ENCODE data around the gene COL19A1.
"Not testable (repeated sequence)": the region's sequence is repeated elsewhere in the genome, so short reads cannot be mapped to it uniquely, and the experiment has no call there.

COL19A1 gene

DNA sequence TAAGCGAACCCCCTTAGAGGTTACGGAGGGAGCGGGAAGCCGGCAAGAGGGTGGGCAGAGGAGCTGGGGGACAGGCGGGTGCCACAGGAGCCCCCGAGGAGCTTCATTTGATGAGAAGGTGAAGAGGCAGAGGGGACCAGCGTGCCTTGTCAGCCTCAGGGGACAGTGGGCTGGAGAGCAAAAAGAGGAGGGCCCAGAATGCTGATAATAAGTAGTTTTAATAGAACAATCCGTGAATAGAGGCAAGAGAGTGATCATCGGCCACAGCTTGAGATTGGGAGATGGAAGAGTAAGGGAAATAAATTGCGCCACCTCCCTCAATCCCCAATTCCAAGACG lies 1.3 kb downstream of the COL19A1 start:
- DNase-seq = no peak

DNA sequence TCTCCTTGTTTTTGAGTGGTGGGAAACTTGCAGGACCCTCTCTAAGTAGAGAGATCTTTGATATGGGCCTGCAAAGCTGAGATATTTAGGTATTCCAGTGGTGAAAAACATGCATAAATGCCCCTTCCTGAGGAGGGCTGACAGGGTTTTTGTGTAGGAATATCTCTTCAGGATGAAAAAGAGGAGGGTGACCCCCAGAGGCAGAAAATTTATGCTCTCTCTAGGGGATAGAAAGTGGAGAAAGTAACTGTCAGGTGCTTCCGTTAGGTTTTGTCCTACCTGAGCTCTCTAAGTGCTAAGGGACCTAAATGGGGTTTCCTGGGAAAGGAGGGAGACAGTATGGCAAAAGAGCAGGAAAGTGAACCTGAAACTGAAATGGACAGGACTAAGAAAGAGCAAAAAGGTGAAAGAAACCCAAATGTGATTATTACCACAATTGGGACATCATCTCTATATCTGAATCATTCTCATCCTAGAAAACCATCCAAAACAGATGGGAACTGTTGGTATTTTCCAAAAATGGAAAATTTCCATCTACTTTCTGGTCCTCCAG lies 2.0 kb downstream of the COL19A1 start:
- no peak for DNase-seq

DNA sequence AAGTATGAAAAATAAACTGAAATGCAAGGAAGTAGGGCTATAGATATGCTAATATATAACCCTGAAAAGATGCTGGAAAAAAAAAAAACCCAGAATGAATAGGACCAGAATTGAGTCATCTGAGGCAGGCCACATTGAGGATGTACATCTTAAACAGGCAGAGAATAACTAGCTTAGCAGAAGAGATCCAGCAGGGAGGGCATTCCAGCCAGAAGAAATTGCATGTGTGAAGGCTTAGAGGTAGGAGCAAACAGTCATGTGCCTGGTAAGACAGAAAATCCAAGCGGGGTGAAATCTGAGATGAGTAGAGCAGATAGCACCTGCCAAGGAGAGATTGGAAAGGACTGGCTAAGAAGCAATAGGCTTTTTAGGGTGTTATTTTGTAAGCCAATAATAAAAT lies 2.6 kb downstream of the COL19A1 start:
- DNase-seq = no peak

DNA sequence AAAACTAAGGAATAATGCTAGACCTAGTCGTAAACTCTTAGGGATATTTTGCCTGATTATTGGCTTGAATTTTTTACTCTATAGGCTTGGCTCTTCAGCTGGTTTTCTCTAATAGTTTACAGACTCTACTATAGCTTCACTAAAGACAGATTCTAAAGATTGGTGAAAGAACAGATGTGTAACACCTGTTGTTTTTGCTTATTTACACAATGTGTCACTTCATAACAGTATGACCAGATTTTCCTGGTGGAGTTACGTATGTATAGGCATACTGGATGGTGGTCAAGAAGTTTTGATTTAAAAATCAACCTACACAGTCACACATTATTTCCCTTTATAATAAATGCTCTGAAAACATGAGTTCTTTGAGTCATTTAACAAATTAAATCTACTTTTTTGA lies 4.8 kb downstream of the COL19A1 start:
- no peak for DNase-seq

DNA sequence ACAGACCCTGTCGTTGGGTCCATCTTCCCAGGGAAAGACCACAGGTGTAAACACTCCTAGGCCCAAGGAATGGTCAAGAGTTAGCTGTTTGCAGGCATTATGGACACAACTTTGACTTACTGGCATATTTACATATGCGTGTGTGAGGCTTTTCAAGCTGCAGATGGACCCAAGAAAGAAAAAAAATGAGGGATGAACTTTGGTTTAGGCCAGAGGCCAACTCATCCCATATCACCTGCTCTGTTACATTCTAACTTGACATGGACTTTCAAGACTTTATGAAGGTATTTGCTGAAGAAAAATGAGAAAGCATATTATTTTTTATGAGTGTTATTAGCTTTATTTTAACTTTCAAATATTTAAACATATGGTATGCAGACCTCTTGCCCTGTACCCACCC lies 6.9 kb downstream of the COL19A1 start:
- DNase-seq = no peak

DNA sequence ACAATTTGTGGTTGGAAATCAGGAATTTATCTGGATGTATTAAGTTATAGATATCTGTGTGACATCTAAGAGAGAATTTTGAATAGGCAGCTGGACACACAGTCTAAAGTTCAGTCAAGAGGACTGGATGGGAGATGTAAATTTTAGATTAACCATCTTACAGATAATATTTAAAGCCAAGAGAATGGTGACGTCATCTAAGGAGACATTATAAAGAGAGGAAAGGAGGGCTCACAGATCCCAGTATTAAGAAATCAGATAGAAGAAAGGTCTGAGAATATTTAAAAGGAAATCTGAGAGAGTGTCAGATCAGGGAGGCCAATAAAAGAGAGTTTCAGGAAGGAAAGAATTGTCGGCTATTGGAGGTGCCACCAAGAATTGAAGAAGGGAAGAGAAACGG lies 9.4 kb downstream of the COL19A1 start:
- no peak for DNase-seq

DNA sequence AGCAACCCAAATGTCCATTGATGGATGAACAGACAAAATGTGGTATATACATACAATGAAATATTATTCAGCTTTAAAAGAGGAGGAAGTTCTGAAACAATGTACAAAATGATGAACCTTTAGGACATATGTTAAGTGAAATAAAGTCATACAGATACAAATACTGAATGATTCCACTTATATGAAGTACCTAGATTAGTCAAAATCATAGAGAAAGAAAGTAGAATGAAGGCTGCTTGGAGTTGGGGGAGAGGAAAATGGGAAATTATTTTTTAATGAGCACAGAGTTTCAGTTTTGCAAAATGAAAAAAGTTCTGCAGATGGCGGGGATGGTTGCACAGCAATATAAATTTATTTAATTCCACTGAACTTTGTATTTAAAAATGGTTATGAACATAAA lies 12.4 kb downstream of the COL19A1 start:
- no peak for DNase-seq

DNA sequence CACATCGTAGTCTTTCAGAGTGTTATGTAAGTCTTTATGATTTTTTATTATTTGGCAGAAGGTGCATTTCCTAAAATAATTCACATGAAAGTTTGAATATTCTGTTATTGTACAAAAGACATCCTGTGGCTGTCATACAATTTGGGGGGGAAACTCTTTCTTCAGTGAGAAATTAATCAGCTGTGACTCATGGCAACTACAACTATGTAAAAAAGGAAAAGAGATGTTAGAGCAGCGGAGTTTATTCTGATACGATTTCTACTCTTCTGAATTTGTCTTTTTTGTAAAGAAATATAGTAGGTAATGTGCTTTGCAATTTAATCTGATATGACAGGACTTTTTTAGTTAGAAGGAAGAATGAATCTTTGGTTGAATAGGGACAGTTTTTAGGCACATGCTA lies 14.2 kb downstream of the COL19A1 start:
- DNase-seq = no peak

DNA sequence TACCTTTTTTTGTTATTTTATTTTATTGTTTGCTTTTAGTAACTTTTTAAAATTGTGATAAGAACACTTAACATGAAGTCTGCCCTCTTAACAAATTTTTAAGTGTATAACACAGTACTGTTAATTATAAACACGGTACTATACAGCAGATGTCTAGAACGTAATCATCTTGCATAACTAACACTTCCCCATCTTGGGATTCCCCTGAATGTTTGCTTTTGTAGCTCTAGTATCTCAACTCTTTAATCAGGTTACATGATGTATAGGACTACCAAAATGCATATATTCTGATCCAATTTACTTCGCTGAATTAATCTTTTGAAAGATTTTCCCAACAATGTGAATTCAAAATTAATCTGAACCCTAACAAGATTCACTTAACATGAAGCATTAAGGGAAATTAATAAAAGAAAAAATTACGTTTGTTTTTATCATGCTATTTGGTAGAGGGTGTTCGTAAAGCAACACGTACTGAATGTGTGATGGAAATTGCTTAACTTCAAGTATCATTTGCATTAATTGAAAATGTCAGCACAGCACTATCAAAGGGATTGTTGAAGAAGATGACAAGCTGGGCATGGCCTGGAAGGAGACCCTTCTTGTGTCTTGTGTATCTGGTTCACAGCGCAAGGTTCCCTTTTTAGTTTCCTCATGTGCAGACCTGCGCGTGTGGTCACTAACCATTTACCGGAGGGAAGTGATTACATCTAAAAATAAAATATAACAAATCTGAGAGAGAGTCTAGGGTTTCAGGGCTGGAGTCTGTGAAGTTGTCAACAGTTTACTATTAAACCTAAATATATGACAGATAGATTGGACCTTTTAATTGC lies 15.2 kb downstream of the COL19A1 start:
- no peak for DNase-seq

DNA sequence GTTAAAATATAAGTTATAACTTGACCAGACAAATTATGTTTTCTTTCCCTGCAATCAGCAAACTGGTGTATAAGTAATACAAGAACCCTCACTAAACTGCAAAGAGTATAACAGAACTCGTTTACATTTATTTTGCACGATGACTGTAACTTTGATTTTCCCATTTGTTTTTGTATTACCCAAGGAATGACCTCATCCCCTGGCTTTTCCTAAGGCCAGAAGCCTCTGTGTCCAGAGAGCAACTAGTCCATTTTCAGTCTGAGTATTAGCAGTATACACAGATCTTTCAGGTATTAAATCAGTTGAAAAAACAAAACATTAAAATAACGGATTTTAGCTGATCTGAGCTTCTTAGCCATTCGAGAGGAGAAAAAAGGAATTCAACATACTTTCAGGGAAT lies 17.2 kb downstream of the COL19A1 start:
- DNase-seq = no peak

DNA sequence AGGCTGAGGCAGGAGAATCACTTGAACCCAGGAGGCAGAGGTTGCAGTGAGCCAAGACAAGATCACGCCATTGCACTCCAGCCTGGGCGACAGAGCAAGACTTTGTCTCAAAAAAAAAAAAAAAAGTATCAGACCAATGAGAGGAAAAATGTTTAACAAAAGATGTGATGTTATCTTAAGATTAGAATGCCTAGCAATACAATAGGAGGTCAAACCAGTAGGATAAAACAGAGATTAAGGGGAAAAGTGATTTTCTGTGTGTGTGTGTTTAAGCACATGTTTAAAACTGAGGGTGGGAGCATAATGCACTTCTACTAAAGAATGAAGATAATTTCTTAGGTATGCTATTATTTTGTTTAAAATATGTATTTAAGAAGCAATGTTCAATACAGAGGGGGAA lies 17.9 kb downstream of the COL19A1 start:
- DNase-seq = no peak

DNA sequence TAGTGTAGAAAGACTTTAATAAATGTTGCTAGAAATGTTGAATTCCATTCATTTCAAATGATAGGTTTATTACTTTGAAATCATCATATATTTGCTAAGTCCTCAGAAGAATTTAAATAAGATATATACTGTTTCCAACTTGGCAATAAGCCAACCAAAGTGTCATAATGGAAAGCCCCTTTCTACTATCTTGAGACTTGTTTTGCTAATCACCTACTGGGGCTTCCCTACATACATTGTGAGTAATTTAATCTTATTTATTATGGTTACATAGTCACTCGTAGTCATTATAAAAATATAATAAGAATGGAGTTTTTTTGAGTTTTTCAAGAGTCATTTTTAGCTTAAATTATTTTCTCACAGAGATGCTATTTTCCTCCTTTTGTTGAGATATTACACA lies 20.7 kb downstream of the COL19A1 start:
- no peak for DNase-seq

DNA sequence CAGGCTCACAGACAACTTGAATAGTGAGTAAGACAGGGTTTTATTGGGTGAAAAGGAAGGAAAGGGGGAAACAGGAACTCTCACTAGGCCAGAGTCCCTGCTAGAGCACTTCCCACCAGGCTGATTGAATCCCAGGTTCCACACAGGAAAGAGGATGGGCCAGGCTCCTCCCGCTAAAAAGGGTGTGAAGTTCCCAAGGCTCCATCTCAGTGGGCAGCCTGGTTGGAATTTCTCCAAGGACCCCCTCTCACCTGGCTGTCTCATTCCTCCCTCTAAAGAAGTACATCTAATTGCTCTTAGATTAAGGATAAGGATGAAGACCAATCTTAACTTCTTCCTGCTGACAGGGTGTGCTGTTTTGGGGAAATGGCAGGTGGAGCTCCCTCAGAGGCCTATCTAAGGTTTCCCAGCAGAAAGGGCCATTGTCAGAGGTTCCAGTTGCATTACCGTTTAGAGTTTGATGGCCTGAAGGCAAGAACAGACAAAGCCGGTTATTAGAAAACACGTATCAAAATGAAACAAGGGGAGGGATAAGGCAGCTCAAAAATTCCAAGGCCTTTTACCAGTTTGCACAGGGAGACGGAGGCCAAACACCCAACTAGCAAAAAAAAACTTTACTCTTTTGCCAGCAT lies 21.5 kb downstream of the COL19A1 start:
- DNase-seq = no peak

DNA sequence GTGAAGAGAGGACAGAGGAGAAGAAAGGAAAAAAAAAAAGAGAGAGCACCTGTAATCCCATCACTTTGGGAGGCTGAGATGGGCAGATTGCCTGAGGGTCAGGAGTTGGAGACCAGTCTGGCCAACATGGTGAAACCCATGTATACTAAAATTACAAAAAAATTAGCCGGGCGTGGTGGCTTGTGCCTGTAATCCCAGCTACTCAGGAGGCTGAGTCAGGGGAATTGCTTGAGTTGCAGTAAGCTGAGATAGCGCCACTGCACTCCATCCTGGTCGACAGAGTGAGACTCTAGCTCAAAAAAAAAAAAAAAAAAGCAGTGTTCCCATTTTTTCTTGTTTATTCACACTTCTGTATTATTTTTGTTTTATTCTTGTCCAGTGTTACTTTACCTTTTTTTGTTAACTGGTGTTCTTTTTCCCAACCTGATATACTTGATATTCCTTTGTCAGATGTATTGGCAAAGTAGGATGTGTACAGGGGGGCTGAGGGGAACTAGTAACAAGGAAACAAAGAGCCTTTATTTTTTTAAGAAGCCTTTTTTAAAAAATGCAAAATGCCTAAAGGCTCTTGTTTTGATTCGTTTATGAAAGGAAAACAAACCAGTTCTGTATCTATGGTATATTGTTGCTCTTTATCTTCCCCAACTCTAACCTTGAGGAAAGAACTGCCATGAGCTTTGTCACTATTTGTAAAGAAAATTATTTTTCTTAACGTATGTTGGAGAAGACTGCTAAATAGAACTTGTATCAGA lies 22.3 kb downstream of the COL19A1 start:
- DNase-seq = no peak

DNA sequence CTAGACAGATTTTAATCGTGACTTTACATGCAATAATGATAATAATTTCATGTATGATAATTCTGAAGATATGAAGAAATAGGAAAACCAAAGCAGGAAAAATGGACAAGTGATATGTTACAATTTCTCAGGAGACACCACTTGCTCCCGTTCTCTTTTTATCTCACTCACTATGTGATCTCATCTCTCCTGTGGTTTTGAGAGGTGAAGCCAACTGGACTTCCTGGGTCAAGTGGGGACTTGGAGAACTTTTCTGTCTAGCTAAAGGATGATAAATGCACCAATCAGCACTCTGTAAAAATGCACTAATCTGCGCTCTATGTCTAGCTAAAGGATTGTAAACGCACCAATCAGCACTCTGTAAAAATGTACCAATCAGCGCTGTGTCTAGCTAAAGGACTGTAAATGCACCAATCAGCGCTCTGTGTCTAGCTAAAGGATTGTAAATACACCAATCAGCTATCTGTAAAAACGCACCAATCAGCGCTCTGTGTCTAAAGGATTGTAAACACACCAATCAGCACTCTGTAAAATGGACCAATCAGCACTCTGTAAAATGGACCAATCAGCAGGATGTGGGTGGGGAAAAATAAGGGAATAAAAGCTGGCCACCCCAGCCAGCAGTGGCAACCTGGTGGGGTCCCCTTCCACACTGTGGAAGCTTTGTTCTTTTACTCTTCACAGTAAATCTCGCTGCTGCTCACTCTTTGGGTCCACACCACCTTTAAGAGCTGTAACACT lies 23.0 kb downstream of the COL19A1 start:
- DNase-seq = not testable (repeated sequence)

DNA sequence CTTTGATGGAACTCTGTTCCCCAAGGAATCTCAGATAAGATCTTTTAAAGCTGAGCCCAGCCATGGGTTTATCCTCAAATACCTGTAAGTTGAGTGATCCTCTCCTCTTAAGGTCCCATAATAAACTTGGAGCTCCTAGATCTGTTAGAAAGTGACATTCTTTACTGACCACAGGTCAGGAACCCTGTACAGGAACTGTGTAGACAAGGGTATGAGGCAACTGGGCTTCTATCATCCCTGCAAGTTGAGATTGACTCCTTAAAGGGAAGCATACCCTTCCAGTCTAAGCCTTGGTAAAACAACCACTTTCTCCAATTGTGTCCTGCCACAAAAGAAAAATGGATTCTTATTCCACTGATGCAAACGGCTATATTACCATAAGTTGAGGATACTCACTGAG lies 26.2 kb downstream of the COL19A1 start:
- DNase-seq = not testable (repeated sequence)

DNA sequence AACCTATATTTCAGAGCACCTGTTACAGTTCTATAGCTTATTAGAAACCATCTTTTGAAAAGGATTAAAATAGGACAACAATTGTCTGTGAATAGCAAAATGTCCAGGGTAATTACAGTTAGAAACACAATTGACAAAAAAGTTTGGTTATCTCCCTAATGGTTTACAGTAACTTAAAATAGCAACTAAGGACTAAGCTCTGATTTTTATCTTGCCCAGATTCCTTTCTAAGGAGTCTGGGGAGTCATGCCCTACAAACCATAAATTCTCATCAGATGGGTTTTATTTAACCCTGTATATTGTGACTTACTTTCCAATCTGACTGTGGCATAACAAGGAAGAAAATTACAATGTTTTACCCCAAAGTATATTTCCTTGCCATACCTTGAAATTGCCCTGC lies 26.9 kb downstream of the COL19A1 start:
- DNase-seq = not testable (repeated sequence)

DNA sequence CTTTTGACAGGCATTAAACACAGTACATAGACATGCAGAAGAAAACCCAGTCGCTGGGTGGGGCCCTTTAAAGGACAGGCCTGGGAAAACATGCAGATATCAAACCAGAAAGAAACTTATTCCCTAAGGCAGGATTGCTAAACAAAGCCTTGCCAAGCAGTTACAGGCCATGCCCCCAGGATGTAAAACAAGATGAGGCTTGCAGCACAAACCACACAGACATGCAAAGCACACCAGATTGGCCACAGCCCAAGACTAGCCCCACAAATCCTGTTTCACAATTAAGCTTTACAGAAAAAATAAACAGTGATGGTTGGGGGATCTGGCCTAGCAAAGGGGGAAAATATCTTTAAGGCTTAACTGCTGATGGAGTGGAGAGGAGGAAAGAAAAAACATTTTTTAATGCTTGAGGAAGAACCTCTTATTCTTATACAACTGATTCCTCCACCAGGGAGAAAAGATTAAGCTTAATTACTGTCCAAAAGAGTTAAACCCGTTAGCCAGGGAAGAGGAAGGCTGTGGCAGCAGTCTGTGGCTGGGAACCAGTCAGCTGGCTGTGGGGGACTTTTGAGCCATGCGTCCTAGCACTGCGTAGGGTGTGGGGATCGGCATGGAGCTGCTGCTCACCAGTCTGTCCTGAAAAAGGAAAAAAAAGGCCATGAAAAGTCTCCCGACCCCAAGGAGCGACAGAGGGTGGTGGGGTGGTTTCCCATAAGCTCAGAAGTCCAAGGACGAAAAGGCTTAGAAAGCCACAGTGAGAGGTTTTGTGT lies 28.4 kb downstream of the COL19A1 start:
- no peak for DNase-seq

DNA sequence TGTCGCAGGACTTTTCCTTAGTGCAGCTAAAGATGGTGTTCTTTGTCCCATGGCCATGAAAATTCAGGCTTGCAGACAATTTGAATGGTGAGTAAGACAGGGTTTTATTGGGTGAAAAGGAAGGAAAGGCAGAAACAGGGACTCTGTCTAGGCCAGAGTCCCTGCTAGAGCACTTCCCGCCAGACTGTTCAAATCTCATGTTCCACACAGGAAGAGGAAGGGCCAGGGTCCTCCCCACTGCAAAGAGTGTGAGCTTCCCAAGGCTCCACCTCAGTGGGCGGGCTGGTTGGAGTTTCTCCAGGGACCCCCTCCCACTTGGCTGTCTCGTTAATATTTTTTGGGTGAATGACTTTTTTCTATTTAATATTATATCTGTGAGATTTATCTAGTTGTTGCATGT lies 29.0 kb downstream of the COL19A1 start:
- DNase-seq = no peak

DNA sequence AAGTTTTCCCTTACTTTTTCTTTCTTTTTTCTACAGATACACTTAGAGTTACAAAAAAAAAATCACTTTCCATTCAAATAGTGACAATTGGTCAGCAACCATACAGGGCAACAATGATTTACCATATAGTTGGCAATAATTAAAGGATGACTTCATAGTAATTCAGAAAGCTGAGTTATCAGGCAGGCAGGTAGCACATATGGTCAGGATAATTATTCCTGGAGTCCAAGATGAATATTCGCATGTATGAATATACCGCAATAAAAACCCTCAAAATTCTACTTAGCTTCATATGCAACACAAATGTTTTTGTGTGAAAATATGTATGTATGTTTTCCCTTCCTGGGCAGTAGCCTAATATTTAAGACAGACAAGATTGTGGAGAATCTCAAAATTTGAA lies 34.5 kb downstream of the COL19A1 start:
- DNase-seq = no peak

DNA sequence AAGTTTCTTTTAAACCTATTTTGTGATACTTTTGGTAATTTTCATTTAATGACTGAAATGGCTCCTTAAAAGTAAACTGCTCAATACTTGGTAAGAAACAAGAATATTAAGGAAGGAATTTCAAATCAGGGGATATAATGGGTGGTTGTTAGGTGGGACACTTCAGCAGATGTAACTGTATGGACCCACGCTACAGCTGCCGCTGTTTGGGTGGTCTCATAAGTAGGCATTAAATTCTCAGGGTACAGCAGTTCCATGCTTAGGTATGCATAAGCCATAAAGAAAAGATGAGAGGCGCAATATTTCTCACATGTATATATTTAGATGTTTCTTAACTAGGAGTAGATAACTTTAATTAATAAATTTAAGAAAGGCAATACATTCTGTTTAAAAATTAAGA lies 35.0 kb downstream of the COL19A1 start:
- no peak for DNase-seq

DNA sequence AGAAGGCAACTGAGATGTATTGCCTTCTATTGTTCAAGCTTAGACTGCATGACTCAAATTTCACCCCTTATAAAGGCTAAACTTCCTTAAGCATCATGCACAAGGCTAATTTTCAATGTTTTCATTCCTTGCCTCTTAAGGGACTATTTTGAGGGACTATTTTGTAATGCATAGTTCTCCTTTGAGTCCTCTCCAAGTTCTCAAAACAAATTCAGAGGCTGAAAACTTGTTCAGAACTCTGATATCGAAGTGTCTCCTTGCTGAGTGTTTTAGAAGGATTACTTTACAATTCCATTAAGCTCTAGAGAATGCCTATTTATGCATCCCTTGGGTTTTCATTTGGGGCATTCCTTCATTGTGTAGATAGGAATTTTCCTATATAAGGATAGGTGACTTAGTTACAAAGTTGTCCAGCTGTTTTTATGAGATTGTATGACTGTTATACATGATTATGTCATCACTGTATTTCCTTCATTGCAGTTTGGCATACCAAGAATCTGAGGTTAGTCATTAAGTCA lies 41.7 kb downstream of the COL19A1 start:
- DNase-seq = no peak
